K562 treated with DMSO at 1 percent for 12 hours (cell line): ENCODE measurements around the gene PCDHB11. TPM values are rescaled to one million over a fixed set of nuclear protein-coding genes. Genes with fewer than 3 reads are reported as not detected.

Experiments used
- total RNA-seq: library from RNA; unstranded; fragments of 300-600 nt; gene quantifications from 2 replicates; pipeline ENCODE4 v1.2.3, GENCODE V29; 2022; ENCODE audit not compliant: insufficient read depth

The PCDHB11 gene
- not detected in 2 replicates for total RNA-seq

DNA sequence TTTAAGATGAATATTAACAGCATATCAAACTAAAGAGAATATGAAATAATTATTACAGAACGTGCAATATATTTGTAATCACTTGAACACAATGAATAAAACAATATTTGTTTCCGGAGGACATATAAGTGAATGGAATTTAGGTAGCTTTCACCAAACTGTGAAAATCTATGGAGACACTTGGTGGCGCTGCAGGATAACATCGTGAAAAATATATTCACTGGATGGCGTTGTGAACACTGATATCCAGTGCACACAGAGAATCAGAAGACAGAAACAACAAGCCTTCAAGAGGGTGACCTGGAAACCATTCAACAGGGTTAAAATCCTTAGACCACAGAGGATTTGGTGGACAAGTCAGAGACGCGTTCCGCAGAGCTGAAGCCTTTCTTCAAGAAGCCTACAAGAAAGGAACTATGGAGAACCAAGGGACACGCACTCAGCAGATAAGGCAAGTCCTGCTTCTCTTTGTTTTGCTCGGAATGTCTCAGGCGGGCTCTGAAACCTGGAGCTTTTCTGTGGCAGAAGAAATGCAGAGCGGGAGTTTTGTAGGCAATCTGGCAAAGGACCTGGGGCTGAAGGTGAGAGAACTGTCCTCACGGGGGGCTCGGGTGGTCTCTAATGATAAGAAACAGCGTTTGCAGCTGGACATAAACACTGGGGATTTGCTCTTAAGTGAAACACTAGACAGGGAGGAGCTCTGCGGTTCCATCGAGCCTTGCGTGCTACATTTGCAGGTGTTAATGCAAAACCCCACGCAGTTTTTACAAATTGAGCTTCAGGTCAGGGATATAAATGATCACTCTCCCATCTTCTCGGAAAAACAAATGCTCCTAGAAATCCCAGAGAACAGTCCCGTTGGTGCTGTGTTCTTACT, at the start of gene PCDHB11:
PCDHB11 (plus strand) TSS at position 269 of the 877 bp plus-strand sequence; CDS start at position 417, 148 bp downstream.

DNA sequence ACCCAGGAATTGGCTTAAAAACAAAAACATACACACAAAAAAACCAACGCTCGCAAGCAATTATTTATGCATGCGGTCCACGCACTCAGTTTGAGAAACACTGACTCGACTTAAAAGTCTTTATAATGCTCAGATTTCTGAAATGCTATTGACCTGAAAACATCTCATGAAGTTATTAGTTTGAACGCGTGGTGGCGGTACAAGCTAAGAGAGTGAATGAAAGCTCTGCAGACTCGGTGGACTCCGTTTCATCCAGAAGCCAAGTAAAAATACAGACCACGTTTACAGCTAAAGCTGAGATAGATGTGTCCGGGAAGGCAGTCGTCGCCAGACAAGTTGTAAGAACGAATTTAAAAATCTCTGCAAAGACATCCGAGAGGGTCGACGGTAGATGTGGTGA, 49.6 kb upstream of the PCDHB11 start, which contains the start of gene PCDHB6:
PCDHB6 (plus strand) TSS at position 246 of the 400 bp plus-strand sequence. CDS start 201 bp downstream, outside the sequence.

DNA sequence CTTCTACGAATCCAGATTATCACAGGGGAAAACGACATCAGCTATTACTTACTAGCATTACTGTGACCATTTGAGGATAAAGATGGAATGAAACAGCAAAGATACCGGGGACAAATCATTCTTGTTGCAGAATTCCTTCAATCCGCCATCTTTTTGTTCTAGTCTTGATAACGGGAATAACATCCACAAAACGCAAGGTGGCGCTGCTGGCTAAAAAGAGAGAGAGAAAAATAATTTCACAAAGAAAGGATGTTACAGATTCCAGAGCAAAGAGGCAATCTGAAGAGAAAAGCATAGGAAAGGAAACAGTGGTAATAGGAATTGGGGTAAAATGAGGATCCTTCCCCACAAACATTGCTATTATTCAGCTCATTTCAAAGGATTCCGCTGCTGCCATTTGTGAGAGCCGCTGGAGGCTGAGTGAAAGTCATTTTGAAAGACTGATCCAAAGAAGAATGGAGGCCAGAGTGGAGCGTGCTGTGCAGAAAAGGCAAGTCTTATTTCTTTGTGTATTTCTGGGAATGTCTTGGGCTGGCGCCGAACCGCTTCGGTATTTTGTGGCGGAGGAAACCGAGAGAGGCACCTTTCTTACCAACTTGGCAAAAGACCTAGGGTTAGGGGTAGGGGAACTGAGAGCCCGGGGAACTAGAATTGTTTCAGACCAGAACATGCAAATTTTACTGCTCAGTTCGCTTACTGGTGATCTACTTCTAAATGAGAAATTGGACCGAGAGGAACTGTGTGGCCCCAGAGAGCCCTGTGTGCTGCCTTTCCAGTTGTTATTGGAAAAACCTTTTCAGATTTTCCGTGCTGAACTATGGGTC, 26.8 kb upstream of the PCDHB11 start, which contains the start of gene PCDHB7:
PCDHB7 (plus strand) TSS at position 264 of the 824 bp plus-strand sequence; CDS start at position 456, 192 bp downstream.

DNA sequence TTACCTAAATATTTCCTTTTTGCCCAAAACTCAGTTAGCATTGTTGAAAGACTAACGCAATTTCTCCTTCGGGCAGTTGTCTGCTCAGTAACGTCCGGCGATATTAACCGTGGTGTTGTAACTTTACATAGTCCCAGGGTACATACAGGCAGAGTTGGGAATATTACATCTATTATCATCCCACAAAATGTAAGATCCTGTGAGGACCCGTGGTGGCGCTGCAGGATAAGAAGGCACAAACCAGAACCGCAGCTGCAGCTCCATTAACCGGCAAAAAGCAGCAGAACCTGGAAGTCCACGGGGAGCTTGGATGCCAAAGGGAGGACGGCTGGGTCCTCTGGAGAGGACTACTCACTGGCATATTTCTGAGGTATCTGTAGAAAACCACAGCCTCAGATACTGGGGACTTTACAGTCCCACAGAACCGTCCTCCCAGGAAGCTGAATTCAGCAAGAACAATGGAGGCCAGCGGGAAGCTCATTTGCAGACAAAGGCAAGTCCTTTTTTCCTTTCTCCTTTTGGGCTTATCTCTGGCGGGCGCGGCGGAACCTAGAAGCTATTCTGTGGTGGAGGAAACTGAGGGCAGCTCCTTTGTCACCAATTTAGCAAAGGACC, 21.7 kb upstream of the PCDHB11 start, which contains the start of gene PCDHB8:
PCDHB8 (plus strand) TSS at position 214 of the 615 bp plus-strand sequence; CDS start at position 459, 245 bp downstream.

DNA sequence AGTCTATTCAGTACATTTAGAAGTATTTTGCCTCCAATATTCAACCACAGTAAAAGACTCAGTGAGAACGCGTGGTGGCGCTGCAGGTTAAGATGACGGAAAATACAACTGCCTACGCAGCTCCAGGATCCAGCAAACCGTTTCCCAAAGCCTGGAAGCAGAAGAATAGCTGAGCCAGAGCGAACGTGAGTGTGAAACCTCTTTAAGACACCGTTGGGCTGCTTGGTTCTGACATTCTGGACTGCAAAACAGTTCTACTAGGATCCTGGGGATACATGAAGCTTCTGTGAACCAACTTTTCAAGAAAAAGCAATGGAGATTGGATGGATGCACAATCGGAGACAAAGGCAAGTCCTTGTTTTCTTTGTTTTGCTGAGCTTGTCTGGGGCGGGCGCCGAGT, 17.2 kb upstream of the PCDHB11 start, which contains the start of gene PCDHB16:
PCDHB16 (plus strand) TSS at position 140 of the 400 bp plus-strand sequence; CDS start at position 313, 173 bp downstream.

DNA sequence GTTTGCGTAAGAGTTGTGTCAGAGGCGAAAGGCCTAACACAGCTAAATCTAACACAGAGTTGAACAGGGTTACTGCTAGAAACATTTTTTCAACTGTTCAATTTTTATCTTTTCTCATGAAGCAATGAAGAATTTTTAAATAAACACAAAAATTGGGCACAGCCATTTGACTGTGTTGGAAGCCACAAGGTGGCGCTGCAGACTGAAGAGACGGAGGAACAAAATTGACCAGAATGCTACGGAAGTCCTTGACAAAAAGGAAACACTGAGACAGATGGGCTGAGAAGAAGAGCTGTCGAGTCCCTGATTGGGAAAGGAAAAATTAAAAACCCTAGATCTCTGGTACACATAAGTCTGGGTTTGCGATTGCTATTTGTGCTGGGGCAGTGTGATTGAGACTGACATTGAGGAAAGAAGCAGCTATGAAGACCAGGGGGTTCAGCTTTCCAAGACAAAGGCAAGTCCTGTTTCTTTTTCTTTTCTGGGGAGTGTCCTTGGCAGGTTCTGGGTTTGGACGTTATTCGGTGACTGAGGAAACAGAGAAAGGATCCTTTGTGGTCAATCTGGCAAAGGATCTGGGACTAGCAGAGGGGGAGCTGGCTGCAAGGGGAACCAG, 12.4 kb upstream of the PCDHB11 start, which contains the start of gene PCDHB9:
PCDHB9 (plus strand) TSS at position 265 of the 616 bp plus-strand sequence; CDS start at position 423, 158 bp downstream.

DNA sequence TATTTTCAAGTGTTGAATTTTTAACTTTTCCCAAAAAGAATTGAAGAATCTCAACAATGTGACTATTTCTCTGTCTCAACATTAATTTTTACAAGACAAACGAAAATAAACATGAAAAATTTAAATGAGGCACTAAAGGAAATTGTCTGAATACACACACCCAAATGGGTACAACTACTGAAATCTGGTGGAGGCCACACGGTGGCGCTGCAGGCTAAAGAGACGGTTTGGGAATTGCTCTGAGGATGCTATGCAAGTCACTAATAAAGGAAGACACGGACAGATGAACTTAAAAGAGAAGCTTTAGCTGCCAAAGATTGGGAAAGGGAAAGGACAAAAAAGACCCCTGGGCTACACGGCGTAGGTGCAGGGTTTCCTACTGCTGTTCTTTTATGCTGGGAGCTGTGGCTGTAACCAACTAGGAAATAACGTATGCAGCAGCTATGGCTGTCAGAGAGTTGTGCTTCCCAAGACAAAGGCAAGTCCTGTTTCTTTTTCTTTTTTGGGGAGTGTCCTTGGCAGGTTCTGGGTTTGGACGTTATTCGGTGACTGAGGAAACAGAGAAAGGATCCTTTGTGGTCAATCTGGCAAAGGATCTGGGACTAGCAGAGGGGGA, 7.2 kb upstream of the PCDHB11 start, which contains the start of gene PCDHB10:
PCDHB10 (plus strand) TSS at position 244 of the 616 bp plus-strand sequence; CDS start at position 444, 200 bp downstream.

DNA sequence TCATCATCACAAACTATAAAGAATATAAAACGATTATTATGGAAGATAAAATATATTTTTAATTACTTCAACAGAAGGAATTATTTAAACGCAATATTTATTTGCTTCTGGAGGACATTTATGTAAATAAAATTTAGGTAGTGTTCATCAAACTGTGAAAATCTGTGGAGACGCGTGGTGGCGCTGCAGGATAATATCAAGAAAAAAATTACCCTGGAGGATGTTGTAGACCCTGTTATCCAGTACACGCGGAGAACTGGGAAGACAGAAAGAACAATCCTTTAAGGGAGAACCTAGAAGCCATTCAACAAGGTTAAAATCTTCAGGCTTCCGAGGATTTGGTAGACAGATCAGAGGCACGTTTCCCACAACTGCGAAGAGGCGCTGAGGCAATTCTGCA, 9.1 kb downstream of the PCDHB11 start, which contains the start of gene PCDHB12:
PCDHB12 (plus strand) TSS at position 242 of the 400 bp plus-strand sequence. CDS start 189 bp downstream, outside the sequence.

DNA sequence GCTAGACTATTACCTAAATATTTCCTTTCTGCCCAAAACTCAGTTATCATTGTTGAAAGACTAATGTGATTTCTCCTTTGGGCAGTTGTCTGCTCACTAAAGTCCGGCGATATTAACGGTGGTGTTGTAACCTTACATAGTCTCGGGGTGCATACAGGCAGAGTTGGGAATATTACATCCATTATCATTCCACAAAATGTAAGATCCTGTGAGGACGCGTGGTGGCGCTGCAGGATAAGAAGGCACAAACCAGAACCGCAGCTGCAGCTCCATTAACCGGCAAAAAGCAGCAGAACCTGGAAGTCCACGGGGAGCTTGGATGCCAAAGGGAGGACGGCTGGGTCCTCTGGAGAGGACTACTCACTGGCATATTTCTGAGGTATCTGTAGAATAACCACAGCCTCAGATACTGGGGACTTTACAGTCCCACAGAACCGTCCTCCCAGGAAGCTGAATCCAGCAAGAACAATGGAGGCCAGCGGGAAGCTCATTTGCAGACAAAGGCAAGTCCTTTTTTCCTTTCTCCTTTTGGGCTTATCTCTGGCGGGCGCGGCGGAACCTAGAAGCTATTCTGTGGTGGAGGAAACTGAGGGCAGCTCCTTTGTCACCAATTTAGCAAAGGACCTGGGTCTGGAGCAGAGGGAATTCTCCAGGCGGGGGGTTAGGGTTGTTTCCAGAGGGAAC, 14.4 kb downstream of the PCDHB11 start, which contains the start of gene PCDHB13:
PCDHB13 (plus strand) TSS at position 264 of the 684 bp plus-strand sequence; CDS start at position 469, 205 bp downstream.

DNA sequence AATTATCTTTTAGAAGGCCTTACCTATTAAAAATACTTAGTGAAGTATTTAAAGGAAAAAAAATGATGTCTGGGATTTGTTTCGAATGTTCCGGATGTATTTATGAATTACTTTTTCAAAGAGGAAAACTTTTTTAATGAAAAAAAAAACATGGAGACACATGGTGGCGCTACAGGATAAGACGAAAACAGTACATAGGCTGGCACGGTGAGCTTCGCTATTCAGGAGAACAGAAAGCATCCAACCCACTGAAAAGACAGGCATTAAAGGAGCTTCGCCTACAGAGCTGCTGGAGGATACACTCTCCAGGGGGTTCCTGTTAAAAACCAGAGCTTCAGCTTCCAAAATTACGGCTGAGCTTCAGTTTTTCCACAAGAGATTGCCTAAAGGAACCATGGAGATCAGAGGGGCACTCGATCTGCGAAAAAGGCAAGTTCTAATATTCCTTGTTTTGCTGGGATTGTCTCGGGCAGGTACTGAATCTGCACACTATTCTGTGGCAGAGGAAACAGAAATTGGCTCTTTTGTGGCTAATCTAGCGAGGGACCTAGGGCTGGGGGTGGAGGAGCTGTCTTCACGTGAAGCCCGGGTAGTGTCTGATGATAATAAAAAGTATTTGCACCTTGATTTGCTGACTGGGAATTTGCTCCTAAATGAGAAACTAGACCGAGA, 23.8 kb downstream of the PCDHB11 start, which contains the start of gene PCDHB14:
PCDHB14 (plus strand) TSS at position 232 of the 672 bp plus-strand sequence; CDS start at position 395, 163 bp downstream.

DNA sequence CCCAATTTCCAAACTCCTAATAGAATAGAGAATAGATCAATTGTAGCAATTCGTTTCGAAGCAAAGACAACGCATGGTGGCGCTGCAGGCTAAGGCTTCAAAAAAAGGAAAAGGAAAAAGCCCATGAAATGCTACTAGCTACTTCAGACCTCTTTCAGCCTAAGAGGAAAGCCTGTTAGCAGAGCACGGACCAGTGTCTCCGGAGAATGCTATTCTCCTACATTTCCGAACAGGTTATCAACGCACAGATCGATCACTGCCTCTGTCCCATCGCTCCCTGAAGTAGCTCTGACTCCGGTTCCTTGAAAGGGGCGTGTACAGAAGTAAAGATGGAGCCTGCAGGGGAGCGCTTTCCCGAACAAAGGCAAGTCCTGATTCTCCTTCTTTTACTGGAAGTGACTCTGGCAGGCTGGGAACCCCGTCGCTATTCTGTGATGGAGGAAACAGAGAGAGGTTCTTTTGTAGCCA, 45.9 kb downstream of the PCDHB11 start, which contains the start of gene PCDHB15:
PCDHB15 (plus strand) TSS at position 146 of the 468 bp plus-strand sequence; CDS start at position 330, 184 bp downstream.

Other genes starting within 250 kb of the PCDHB11 start
- not detected in 2 replicates for gene PCDHAC2, start 233.2 kb upstream of the PCDHB11 start, total RNA-seq
- gene PCDHB1, start 148.3 kb upstream of the PCDHB11 start, total RNA-seq = not detected in 2 replicates
- 0.14 TPM in 1 of 2 replicates, not detected in the other for gene PCDHB2, start 105.0 kb upstream of the PCDHB11 start, total RNA-seq
- gene PCDHB3, start 99.2 kb upstream of the PCDHB11 start, total RNA-seq = not detected in 2 replicates
- not detected in 2 replicates for gene PCDHB4, start 77.8 kb upstream of the PCDHB11 start, total RNA-seq
- gene PCDHB5, start 64.4 kb upstream of the PCDHB11 start, total RNA-seq = 0.25 TPM in 1 of 2 replicates, not detected in the other
- not detected in 2 replicates for gene PCDHB6, start 49.6 kb upstream of the PCDHB11 start, total RNA-seq
- not detected in 2 replicates for gene PCDHB7, start 27.0 kb upstream of the PCDHB11 start, total RNA-seq
- gene PCDHB8, start 21.8 kb upstream of the PCDHB11 start, total RNA-seq = not detected in 2 replicates
- 0.15 TPM in 1 of 2 replicates, not detected in the other for gene PCDHB16, start 17.2 kb upstream of the PCDHB11 start, total RNA-seq
- not detected in 2 replicates for gene PCDHB9, start 12.5 kb upstream of the PCDHB11 start, total RNA-seq
- not detected in 2 replicates for gene PCDHB10, start 7.3 kb upstream of the PCDHB11 start, total RNA-seq
- gene PCDHB12, start 9.1 kb downstream of the PCDHB11 start, total RNA-seq = not detected in 2 replicates
- 0.26 TPM in 1 of 2 replicates, not detected in the other for gene PCDHB13, start 14.3 kb downstream of the PCDHB11 start, total RNA-seq
- not detected in 2 replicates for gene PCDHB14, start 23.7 kb downstream of the PCDHB11 start, total RNA-seq
- gene PCDHB15, start 45.8 kb downstream of the PCDHB11 start, total RNA-seq = 0.33 TPM in 1 of 2 replicates, not detected in the other
- not detected in 2 replicates for gene SLC25A2, start 104.4 kb downstream of the PCDHB11 start, total RNA-seq
- 75.1 and 124 TPM in 2 replicates for gene TAF7, start 121.2 kb downstream of the PCDHB11 start, total RNA-seq
- 0.19 TPM in 1 of 2 replicates, not detected in the other for gene PCDHGA1, start 130.9 kb downstream of the PCDHB11 start, total RNA-seq
- 0.79 TPM in 1 of 2 replicates, not detected in the other for gene PCDHGA2, start 139.1 kb downstream of the PCDHB11 start, total RNA-seq
- 0.30 and 1.1 TPM in 2 replicates for gene PCDHGA3, start 144.2 kb downstream of the PCDHB11 start, total RNA-seq
- 0.28 TPM in 1 of 2 replicates, not detected in the other for gene PCDHGB1, start 150.5 kb downstream of the PCDHB11 start, total RNA-seq
- 1.7 TPM in 1 of 2 replicates, not detected in the other for gene PCDHGA4, start 155.4 kb downstream of the PCDHB11 start, total RNA-seq
- 0.52 TPM in 1 of 2 replicates, not detected in the other for gene PCDHGB2, start 160.4 kb downstream of the PCDHB11 start, total RNA-seq
- 0.33 TPM in 1 of 2 replicates, not detected in the other for gene PCDHGA5, start 164.5 kb downstream of the PCDHB11 start, total RNA-seq
- 1.2 TPM in 1 of 2 replicates, not detected in the other for gene PCDHGB3, start 170.6 kb downstream of the PCDHB11 start, total RNA-seq
- gene PCDHGA6, start 174.3 kb downstream of the PCDHB11 start, total RNA-seq = 0.13 and 0.52 TPM in 2 replicates
- 0.23 TPM in 1 of 2 replicates, not detected in the other for gene PCDHGA7, start 183.1 kb downstream of the PCDHB11 start, total RNA-seq
- gene PCDHGB4, start 188.1 kb downstream of the PCDHB11 start, total RNA-seq = 0.23 TPM in 1 of 2 replicates, not detected in the other
- 0.36 and 0.68 TPM in 2 replicates for gene PCDHGA8, start 193.0 kb downstream of the PCDHB11 start, total RNA-seq
- 0.50 and 0.74 TPM in 2 replicates for gene PCDHGB5, start 198.3 kb downstream of the PCDHB11 start, total RNA-seq
- 0.39 TPM in 1 of 2 replicates, not detected in the other for gene PCDHGA9, start 203.2 kb downstream of the PCDHB11 start, total RNA-seq
- not detected in 2 replicates for gene PCDHGB6, start 208.4 kb downstream of the PCDHB11 start, total RNA-seq
- 0.19 TPM in 1 of 2 replicates, not detected in the other for gene PCDHGA10, start 213.4 kb downstream of the PCDHB11 start, total RNA-seq
- not detected in 2 replicates for gene PCDHGB7, start 218.1 kb downstream of the PCDHB11 start, total RNA-seq
- gene PCDHGA11, start 221.4 kb downstream of the PCDHB11 start, total RNA-seq = not detected in 2 replicates
- gene PCDHGA12, start 230.9 kb downstream of the PCDHB11 start, total RNA-seq = not detected in 2 replicates